Endothelial cell of umbilical vein (primary cell): ENCODE data around the gene TTBK1.

ENCODE experiments used
- EZH2 ChIP-seq: IDR thresholded peaks from 2 replicates; pipeline ENCODE4 v1.6.1; 2012; ENCODE audit warnings: borderline replicate concordance, low read depth, mild to moderate bottlenecking, moderate library complexity, low read length, inconsistent platforms; ENCODE audit not compliant: severe bottlenecking
- POLR2A ChIP-seq: IDR thresholded peaks from 2 replicates; pipeline ENCODE4 v1.6.1; 2012; ENCODE audit warnings: low read depth, mild to moderate bottlenecking, control low read depth, low read length
- TF ChIP-seq, protein P1 (sequence below), 2 donors: IDR thresholded peaks; 1 replicate in 1 of 2; 2 replicates in 1 of 2; pipeline ENCODE4 v1.5.1; 2011; ENCODE audit warnings: low read length in 2 of 2, mild to moderate bottlenecking in 2 of 2, moderate library complexity in 2 of 2, control low read depth in 1 of 2, inconsistent platforms in 1 of 2, low read depth in 1 of 2; ENCODE audit not compliant: insufficient read depth in 1 of 2; ENCODE audit errors: extremely low read depth in 1 of 2
- TF ChIP-seq, protein P2 (sequence below): IDR thresholded peaks from 2 replicates; pipeline ENCODE4 v1.6.1; 2011; ENCODE audit not compliant: insufficient read depth, insufficient read length

DNA sequence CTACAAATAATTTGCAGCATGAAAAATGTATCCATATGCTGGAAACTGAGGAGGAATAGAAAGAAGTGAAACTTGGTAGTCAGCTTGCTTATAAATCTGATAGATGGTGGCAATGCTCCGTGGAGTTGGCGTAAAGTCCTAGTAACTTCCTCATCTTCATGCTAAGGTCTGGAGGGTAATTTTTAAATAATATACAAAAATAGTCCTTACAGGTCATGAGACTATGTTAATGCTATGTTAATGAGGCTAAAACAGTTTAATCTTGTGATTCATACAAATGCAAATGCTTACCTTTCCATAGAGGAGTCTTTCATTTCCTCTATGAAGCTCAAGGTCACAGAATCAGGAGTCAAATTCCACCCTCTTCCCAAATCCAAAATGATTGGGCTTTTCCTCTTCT, 74.7 kb downstream of the TTBK1 start:
- TF ChIP-seq, protein P1, sequence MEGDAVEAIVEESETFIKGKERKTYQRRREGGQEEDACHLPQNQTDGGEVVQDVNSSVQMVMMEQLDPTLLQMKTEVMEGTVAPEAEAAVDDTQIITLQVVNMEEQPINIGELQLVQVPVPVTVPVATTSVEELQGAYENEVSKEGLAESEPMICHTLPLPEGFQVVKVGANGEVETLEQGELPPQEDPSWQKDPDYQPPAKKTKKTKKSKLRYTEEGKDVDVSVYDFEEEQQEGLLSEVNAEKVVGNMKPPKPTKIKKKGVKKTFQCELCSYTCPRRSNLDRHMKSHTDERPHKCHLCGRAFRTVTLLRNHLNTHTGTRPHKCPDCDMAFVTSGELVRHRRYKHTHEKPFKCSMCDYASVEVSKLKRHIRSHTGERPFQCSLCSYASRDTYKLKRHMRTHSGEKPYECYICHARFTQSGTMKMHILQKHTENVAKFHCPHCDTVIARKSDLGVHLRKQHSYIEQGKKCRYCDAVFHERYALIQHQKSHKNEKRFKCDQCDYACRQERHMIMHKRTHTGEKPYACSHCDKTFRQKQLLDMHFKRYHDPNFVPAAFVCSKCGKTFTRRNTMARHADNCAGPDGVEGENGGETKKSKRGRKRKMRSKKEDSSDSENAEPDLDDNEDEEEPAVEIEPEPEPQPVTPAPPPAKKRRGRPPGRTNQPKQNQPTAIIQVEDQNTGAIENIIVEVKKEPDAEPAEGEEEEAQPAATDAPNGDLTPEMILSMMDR (IDR thresholded peaks at IDR 0.05; ENCODE audit: extremely low read depth in 1 of 2, insufficient read depth in 1 of 2, low read depth in 1 of 2, low read length in 2 of 2) = no peak
- TF ChIP-seq POLR2A (no peak), EZH2 (no peak)
- TF ChIP-seq, protein P2, sequence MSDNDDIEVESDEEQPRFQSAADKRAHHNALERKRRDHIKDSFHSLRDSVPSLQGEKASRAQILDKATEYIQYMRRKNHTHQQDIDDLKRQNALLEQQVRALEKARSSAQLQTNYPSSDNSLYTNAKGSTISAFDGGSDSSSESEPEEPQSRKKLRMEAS = no peak
